OCI-M1 (cell line): ENCODE data around the gene LRRC8E.

Experiments
- DNase-seq: peaks from one replicate; lab custom pipeline; 2025; lab: John Stamatoyannopoulos, UW

Gene LRRC8E

DNA sequence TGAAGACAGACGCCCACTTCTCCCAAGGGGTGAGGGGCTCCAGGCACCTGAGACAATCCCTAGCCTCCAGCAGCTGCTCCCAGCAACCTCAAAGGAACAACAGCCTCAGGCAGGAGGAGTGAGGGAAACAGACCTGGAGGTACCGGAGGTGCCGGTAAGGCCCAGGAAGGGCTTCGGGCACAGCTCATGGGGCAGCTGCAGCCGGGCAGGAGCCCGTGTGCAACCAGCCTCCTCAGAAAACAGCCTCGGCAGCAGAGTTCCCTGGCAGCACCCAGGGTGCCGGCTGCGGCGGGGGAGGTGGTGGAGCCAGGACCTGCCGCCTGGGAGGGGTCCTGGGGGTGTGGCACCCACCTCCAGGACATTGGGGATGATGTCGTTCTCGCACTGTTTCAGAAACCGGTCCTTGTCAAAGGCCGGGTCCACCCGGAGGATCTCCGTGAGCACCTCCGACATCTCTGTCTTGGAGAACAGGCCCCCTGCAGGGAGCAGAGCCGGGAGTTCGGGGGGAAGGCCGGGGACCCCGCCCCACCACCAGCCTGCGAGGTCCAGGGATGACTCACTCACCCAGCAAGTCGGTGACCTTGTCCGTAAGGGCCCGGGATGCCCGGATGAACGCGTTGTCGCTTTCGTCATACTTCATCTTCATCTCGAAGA lies 44.1 kb downstream of the LRRC8E start:
- no peak for DNase-seq

DNA sequence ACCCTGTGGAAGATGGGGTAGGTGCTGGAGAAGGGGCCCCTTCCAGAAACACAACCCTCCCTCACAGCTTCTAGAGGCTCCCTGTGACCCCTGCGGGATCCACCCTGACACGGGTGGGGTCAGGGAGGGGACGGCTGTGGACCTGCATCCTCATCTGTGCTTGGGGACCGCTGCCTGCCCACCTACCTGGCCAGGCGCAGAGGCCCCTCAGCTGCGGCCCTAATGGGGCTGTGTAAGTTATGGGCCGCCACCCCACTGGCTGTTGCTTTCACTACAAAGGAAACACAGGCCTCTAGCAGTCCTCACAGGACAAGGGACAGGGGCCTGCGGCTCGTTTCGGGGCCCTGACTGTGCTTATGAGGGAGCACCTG lies 44.6 kb downstream of the LRRC8E start:
- DNase-seq: no peak

DNA sequence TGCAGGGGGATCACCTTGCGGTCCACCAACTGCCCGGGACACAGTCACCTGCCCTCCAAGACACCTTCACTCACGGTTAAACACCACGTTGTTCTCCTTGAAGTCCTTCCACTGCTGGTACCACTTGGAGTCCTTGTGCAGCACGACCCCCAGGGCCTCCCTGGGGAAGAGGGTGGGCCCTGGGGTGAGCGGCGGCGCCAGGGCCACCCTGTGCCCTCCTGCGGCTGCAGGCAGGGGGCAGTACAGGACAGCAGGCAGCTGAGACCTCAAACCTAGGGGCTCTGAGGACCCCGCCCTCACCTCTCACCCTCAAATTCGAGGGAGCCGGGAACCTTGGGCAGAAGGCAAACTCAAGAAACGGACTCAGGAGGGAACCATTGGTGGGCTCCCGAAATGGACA lies 45.1 kb downstream of the LRRC8E start:
- no peak for DNase-seq

DNA sequence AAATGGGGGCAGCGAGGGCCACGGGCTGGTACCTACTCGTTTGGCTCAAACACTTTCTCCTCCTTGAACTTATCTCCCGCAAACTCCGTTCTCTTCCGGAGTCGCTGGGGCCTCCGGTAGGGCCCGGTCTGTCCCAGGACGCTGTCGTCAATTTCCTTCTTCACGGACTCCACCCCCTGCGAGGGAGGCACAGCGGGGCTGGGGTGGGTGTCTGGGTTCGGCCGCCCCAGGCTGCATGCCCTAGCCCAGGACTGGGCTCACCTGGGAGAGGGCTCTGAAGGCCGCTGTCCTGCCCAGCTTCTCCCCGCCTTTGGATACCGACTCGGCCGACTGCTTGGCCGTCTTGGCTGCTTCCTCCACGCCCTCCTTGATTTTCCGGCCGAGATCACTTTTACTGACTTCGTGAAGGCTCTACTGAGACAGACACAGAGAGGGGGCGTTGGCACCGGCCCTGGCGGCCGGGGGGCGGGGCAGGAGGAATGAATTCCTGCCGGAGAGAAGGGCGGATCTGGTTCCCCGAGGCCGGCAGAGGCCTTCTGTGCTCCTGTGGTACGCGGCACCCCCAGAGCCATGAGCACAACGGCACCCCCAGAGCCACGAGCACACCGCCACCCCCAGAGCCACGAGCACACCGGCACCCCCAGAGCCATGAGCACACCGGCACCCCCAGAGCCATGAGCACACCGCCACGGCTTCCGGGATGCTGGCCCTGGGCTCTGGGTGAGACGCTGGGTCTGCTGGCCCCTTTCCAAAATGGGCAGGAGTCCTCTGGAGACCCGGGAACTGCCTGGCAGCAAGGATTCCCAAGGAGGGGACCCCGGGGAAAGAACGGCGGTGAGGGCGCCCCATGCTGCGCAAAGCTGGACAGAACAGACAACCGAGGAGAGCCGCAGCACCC lies 45.8 kb downstream of the LRRC8E start:
- DNase-seq: no peak

DNA sequence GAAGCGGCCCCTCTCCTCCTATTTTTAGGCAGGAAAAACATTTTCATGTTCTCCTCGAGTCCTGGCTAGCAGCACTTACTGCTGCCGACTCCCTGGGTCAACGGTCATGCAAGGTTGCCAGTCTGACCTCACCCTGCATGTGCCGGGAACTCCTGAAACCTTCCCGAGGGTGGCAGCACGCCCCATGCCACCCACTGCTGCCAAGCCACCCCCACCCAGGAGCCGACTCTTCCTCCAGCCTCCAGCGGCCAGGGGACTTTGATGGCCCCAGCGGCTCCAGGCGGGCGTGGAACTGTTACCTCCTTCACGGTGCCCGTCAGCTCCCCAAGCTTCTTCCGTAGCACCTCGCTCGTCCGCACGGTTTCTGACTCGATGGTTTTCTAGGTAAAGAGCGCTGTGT lies 46.5 kb downstream of the LRRC8E start:
- DNase-seq: no peak

DNA sequence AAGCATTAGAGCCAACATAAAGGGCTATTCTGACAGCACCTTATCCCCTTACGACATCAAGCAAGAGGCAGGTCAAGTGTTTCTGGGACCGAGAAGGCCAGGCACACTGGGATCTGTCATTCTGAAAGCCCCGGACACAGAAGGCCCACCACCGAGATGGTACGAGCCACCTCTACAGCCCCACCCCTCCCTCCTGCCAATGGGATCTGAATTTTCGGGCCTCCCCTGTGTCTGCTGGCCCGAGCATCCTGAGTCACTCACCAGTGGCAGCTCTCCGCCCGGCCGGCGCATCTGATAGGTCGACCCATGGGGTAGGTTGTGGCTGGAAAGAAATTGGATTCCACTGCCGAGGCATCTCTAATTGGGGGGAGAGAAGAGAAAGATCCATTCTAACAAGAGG lies 52.5 kb downstream of the LRRC8E start:
- DNase-seq: no peak

DNA sequence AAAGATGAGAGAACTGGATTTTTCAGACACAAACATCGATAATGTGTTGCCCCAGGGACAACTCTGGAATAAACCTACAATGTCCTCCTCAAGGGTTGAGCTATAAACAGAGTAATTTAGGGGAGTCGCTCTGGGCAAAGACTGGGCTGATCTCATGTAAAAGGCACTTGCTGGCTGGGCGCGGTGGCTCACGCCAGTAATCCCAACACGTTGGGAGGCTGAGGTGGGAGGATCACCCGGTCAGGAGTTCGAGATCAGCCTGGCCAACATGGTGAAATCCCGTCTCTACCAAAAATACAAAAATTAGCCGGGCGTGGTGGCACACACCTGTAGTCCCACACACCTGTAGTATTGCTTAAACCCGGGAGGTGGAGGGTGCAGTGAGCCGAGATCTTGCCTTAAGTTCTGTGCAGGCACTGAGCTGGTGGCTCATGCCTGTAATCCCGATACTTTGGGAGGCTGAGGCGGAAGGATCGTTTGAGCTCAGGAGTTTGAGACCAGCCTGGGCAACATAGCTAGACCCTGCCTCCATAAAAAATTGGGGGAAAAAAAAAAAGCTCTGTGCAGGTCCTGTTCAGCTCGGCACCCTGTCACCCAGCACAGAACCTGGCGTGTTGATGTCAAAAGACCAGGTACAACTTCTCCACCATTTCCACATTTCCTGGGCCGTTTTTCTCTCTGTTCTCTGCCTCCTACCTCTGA lies 53.7 kb downstream of the LRRC8E start:
- no peak for DNase-seq

DNA sequence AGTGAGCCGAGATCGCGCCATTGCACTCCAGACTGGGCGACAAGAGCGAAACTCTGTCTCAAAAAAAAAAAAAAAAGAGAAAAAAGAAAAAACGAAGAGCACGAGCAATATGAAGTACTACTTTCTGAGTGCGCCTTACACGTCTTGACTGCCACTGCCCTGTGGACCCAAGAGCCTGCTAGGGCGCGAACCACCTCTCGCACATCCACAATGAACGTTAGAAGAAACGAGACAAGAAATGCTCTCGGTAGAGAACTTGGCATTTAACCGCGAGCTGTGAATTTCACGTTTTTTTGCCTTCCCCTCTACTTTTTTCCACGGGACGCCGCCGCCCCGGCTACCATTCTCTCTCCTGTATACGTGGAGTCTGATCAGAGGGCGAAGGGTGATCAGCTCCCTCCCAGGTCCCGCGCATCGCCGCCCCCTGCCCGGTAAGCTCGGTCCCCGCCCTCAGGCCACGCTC lies 54.7 kb downstream of the LRRC8E start:
- DNase-seq: peak; percentile 40

DNA sequence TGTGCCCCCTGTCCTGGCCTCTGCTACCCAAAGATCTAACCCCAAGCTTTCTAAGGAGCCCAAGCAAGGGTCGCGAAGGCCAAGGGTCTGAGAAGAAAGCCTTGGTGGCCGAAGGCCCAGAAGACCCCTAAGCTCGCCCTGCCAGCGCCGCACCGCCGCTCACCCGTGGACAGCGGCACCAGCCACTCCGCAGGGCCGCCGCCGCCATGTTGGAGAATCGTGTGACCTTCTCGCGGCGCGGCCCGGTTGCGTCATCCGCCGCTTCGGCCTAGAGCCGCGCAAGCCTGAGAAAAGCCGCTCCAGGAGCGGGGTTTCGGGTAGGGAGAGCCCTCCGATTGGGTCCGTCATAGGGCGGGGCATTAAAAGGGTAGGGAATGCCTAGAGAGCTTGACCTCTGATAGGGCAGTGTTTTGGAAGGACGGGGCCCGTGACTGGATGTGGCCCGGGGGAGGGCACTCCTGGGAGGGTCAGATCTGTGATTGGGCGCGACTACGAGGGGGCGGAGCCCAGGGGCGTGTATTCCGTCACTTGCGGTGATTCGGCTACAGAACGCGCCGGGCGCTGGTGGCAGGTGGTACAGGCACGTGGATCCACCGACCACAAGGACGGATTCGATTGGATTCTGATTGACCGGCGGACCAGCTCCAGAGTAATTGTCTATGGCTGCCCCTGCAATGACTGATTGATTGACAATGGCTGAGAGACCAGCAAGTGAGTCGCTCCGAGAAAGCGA lies 55.3 kb downstream of the LRRC8E start, which contains the start of gene TIMM44:
TSS of gene TIMM44 (minus strand) at position 223 of the 733 bp plus-strand sequence. CDS start at position 208, 15 bp downstream.
- peak; percentile 100 for DNase-seq

DNA sequence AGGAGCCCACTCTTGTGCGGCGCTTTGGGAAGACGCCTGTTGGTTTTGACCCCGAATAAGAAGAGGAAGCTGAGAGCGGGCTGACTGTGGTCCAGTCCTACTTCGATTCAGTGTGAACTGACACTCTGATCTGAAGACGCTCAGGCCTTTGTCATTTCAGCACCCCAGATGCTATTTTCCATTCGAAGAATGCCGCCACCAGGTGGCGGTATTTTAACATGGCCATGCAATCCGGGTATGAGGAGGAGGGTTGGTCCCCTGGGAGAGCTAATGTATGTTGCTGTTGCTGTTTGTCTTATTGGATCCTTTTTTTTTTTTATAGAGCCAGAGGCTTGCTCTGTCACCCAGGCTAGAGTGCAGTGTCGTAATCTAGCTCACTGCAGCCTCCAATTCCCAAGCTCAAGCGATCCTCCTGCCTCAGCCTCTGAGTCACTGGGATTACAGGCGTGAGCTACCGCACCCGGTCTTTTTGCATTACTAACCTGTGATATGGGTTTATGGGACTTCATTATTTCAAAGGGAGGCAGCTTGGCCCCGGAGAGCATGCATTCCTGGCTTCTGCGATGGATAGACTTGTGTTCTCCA lies 56.0 kb downstream of the LRRC8E start:
- DNase-seq: peak; percentile 97

DNA sequence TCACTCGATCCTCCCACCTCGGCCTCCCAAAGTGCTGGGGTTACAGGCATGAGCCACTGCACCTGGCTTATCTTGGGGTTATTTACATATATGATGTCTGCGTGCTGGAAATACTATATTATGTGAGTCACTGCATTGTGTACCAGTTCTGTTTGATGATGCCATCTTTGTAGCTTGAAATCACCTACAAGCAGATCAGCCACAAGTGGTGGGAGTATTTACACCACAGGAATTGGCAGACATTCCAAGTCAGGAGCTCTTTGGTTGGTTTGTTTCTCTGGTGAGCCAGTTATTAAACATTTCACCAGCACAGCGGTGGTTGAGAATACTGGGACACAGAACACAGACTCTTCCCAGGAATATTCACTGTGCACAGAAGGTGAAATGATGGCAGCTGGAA lies 59.6 kb downstream of the LRRC8E start:
- DNase-seq: no peak
